ENCODE results near the gene CNTNAP2. TPM values are rescaled to one million over a fixed set of nuclear protein-coding genes. Genes with fewer than 3 reads are reported as not detected.

CNTNAP2 gene
- total RNA-seq, 1 donor = under 0.01 TPM

DNA sequence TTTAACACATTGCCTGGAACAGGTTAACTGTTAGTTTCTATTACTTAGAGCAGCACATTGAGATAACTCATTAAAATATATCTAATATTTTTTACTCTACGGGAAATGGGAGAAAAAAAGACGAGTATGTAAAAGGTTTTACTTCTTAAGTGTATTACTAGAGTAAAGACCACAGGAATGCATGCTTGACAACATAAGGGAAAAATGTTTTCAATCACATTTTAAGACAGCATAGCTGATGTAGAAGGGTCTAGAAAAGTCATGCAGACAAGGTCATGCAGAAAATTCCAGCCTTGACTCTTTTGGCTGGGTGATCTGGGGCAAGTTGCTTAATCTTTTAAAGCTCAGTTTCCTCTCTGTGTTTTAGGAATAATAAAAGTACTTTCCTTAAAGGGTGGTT is 806.2 kb downstream of the CNTNAP2 start:
- TF ChIP-seq, protein P1, sequence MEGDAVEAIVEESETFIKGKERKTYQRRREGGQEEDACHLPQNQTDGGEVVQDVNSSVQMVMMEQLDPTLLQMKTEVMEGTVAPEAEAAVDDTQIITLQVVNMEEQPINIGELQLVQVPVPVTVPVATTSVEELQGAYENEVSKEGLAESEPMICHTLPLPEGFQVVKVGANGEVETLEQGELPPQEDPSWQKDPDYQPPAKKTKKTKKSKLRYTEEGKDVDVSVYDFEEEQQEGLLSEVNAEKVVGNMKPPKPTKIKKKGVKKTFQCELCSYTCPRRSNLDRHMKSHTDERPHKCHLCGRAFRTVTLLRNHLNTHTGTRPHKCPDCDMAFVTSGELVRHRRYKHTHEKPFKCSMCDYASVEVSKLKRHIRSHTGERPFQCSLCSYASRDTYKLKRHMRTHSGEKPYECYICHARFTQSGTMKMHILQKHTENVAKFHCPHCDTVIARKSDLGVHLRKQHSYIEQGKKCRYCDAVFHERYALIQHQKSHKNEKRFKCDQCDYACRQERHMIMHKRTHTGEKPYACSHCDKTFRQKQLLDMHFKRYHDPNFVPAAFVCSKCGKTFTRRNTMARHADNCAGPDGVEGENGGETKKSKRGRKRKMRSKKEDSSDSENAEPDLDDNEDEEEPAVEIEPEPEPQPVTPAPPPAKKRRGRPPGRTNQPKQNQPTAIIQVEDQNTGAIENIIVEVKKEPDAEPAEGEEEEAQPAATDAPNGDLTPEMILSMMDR (IDR thresholded peaks at IDR 0.05; ENCODE audit: insufficient read depth, low read length) = no peak
- H3K4me3 ChIP-seq (ENCODE audit: low read depth, low read length) = no peak overlapping the region
- DNase-seq (ENCODE audit: low read depth) = no peak

DNA sequence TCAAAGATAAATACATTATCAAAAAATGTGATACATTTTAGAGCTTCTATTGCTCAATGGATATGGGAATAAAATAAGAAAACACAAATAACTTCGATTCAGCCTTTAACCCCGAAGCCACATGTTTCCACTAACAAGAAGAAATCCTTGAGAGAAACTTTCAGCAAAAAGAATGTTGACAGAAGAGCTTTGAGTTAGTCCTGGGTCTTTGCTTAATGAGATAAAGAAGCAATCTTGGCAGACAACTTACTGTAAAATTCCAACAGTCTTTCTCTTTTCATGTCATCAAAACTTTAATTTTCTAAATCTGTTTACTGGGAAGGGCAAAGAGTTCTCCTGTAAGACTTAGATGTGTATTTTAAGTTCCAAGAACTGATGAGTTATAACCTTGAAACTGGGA is 810.2 kb downstream of the CNTNAP2 start:
- TF ChIP-seq, protein P1 (IDR thresholded peaks at IDR 0.05; ENCODE audit: insufficient read depth, low read length) = no peak
- no peak for DNase-seq (ENCODE audit: low read depth)
- no peak overlapping the region for H3K4me3 ChIP-seq (ENCODE audit: low read depth, low read length)

DNA sequence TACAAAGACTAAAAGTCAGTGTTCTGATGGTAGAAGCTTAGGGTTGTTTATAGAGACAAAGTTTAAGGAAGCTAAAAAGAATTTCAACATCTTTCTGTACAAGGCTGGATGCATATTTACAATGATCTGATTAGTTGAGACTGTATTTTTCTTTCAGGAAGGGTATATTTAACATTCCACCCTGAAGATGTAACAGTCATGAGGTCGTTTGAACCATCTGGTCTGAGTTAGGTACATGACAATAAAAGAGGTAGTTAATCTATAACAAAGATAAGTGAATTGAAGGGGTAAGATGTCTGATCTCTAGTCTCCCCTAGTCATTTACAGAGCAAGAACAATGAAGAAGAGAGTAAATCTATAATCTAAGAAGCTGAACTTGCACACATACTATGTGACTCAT is 821.2 kb downstream of the CNTNAP2 start:
- no peak overlapping the region for H3K4me3 ChIP-seq (ENCODE audit: low read depth, low read length)
- no peak for DNase-seq (ENCODE audit: low read depth)
- TF ChIP-seq, protein P1 (IDR thresholded peaks at IDR 0.05; ENCODE audit: insufficient read depth, low read length) = no peak

DNA sequence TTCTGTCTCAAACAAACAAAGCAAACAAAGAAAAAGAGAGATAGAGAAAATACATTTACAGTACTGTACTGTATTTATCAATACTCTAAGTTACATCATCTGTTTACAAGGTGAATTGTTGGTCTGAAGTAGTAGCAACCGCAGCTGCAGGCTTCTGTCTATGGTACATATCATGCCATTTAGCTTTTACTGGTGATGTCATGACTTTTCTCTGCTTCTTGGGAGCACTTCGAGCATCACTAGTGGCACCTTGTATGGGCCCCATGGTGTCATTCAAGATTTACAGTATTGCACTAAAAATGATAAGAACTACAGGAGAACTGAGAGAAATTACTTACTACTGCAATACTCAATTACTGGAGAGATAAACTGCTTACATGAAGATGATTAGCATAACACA is 826.9 kb downstream of the CNTNAP2 start:
- TF ChIP-seq, protein P1 (IDR thresholded peaks at IDR 0.05; ENCODE audit: insufficient read depth, low read length) = no peak
- no peak for DNase-seq (ENCODE audit: low read depth)
- H3K4me3 ChIP-seq (ENCODE audit: low read depth, low read length) = no peak overlapping the region

DNA sequence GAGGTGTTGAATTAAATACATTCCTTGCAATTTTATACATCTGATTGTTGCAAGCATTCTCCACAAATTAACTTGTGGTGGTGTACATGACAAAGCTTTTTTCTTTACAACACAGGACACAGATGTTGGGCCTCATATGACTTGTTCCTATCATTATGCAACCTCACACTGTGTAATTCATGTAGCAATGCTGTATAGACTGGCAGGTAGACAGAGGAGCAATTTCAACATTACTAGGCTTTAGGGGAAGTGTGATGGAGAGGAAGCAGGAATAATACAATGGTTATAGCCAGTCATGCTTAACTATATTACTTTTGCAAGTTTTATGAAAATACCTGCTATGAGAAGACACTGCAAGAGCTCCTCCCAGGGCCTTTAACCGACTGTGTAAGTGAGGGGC is 832.1 kb downstream of the CNTNAP2 start:
- DNase-seq (ENCODE audit: low read depth) = no peak
- TF ChIP-seq, protein P1 (IDR thresholded peaks at IDR 0.05; ENCODE audit: insufficient read depth, low read length) = no peak
- H3K4me3 ChIP-seq (ENCODE audit: low read depth, low read length) = no peak overlapping the region

DNA sequence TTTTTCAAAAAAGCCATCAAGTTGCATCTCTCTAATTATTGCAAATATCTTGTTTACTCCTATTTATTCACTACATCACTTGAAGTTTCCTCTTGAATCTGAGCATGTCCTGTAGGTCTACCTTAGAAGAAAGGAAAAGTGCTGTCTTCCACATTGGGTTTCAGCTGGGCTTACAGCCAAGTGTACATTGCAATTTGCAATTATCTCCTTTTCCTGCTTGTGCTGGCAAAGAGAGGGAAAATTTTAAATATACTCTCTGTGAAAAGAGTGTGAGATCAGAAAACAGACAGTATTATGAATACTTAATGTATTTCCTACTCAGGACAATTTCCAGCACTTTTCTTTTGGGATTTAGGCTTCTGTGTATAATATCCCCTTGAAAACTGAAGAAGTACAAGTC is 839.7 kb downstream of the CNTNAP2 start:
- no peak overlapping the region for H3K4me3 ChIP-seq (ENCODE audit: low read depth, low read length)
- TF ChIP-seq, protein P1 (IDR thresholded peaks at IDR 0.05; ENCODE audit: insufficient read depth, low read length) = no peak
- no peak for DNase-seq (ENCODE audit: low read depth)

DNA sequence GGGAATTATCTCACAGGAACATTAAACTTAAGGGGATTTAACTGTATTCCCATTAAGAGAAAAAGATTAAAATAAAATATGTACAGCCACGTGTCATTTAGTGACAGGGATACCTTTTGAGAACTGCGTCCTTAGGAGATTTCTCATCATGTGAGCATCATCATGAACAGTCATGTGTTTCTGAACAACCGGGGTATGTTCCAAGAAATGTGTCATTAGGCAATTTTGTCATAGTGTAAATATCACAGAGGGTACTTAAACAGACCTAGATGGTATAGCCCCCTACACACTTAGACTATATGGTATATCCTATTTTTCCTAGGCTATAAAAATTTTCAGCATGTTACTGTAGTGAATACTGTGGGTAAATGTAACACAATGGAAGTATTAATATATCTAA is 840.3 kb downstream of the CNTNAP2 start:
- DNase-seq (ENCODE audit: low read depth) = no peak
- TF ChIP-seq, protein P1 (IDR thresholded peaks at IDR 0.05; ENCODE audit: insufficient read depth, low read length) = no peak

More for the DNA sequence above, 840.3 kb downstream of the CNTNAP2 start:
- no peak overlapping the region for H3K4me3 ChIP-seq (ENCODE audit: low read depth, low read length)

Data from fibroblast of the aortic adventitia (primary cell).